ENCODE measurements around the gene OGFOD3.

The OGFOD3 gene

GRCh38 chr17:82438401-82439193 is 20.2 kb upstream of the OGFOD3 start:
- H3K79me2 ChIP-seq (ENCODE audit: low read length): no peaks in the 10 kb centered on the region
- H3K4me1 ChIP-seq (ENCODE audit: low read length): peaks cover 20% of the 10 kb centered on the region
- TF ChIP-seq CTCF (IDR thresholded peaks at IDR 0.05; ENCODE audit: low read depth, low read length) (no peak), EZH2phosphoT487 (IDR thresholded peaks at IDR 0.05; ENCODE audit: low read depth) (no peak)
- no peak overlapping the region for H3K4me2 ChIP-seq (ENCODE audit: low read length)
- H4K20me1 ChIP-seq (ENCODE audit: insufficient read depth, low read length): peaks cover 19% of the 10 kb centered on the region
- H3K27me3 ChIP-seq (ENCODE audit: low read depth, low read length): no peaks in the 10 kb centered on the region
- H3K9ac ChIP-seq (ENCODE audit: low read length): no peak overlapping the region
- H3K36me3 ChIP-seq (replicated peaks; ENCODE audit: low read depth, low read length): peaks cover 17% of the 10 kb centered on the region
- H3K9me3 ChIP-seq (ENCODE audit: insufficient read depth, low read length): no peaks in the 10 kb centered on the region
- no peak overlapping the region for H3K27ac ChIP-seq (ENCODE audit: low read length)
- H2AFZ ChIP-seq (ENCODE audit: low read depth, low read length): no peak overlapping the region
- no peak overlapping the region for H3K4me3 ChIP-seq (ENCODE audit: low read length)

- H3K79me2 ChIP-seq (ENCODE audit: low read length): no peaks in the 10 kb centered on the region
- no peak overlapping the region for H2AFZ ChIP-seq (ENCODE audit: low read depth, low read length)
- no peaks in the 10 kb centered on the region for H3K9me3 ChIP-seq (ENCODE audit: insufficient read depth, low read length)
- H3K36me3 ChIP-seq (replicated peaks; ENCODE audit: low read depth, low read length): peaks cover 7% of the 10 kb centered on the region
- no peak overlapping the region for H3K27ac ChIP-seq (ENCODE audit: low read length)
- H3K4me3 ChIP-seq (ENCODE audit: low read length): no peak overlapping the region
- peaks cover 7% of the 10 kb centered on the region; the same call in 1 of the 2 replicates for H4K20me1 ChIP-seq (ENCODE audit: insufficient read depth, low read length)
- TF ChIP-seq EZH2phosphoT487 (IDR thresholded peaks at IDR 0.05; ENCODE audit: low read depth): no peak
- no peak overlapping the region for H3K9ac ChIP-seq (ENCODE audit: low read length)
- no peak overlapping the region for H3K4me2 ChIP-seq (ENCODE audit: low read length)
- no peaks in the 10 kb centered on the region for H3K27me3 ChIP-seq (ENCODE audit: low read depth, low read length)
- H3K4me1 ChIP-seq (ENCODE audit: low read length): peaks cover 20% of the 10 kb centered on the region
These were observed 18.9 kb upstream of the OGFOD3 start for GRCh38 chr17:82437325-82437668.

- TF ChIP-seq EZH2phosphoT487 (IDR thresholded peaks at IDR 0.05; ENCODE audit: low read depth): no peak
- no peak for TF ChIP-seq CTCF (IDR thresholded peaks at IDR 0.05; ENCODE audit: low read depth, low read length)
- Histone ChIP-seq H3K4me3 (ENCODE audit: low read length) (no peak overlapping the region), H3K79me2 (ENCODE audit: low read length) (no peaks in the 10 kb centered on the region), H3K4me2 (ENCODE audit: low read length) (no peak overlapping the region), H3K27me3 (ENCODE audit: low read depth, low read length) (no peaks in the 10 kb centered on the region), H3K36me3 (replicated peaks; ENCODE audit: low read depth, low read length) (peaks cover 1% of the 10 kb centered on the region), H4K20me1 (ENCODE audit: insufficient read depth, low read length) (peaks cover 2% of the 10 kb centered on the region; the same call in 1 of the 2 replicates), H3K9me3 (ENCODE audit: insufficient read depth, low read length) (no peaks in the 10 kb centered on the region), H3K9ac (ENCODE audit: low read length) (no peak overlapping the region), H3K4me1 (ENCODE audit: low read length) (peaks cover 20% of the 10 kb centered on the region), H3K27ac (ENCODE audit: low read length) (no peak overlapping the region), H2AFZ (ENCODE audit: low read depth, low read length) (no peak overlapping the region)
These were observed 18.4 kb upstream of the OGFOD3 start for GRCh38 chr17:82436601-82437324.

DNA sequence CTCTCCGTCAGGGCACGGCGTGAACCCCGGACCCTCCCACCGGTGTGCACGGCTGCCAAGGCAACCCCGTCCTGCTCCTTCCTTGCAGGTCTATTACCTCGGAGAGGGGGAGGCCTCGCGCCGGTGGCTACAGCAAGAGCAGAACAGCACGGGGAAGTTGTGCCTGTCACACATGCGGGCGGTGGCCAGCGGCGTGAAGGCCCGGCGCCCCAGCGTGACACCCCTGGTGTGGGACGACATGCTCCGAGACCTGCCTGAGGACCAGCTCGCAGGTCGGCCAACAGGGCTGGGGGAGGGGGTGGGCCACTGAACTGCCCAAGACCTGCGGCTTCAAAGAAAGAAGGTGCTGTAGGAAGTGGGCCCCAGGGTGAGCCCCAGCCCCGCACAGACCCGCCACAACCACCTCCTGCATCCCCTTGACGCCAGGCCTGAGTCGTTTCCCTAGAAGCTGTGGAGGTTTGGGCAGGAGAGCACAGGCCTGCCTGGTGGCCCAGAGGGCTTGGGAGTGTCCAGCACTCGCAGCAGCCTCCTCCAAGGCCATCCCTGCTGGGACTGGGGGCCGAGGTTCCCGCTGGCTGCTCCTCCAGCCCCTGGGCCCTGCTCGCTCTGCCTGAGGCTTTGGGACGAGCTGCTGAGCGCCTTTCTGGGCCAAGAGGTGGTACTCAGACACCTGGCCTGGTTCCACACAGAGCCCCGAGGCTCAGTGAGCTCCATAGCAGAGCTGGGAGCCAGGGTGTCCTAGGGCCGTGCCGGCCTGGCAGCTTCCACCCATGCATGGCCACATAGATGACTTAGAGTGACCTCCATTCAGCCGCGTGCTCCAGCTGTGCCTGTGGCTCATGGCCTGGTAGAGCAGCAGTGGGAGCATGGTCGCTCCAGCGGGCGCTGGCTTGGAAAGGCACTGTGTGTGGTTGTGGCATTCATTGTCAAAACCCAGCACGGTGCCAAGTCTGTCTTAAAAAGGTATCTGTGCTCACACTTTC is 17.5 kb upstream of the OGFOD3 start:
- no peaks in the 10 kb centered on the region for H4K20me1 ChIP-seq (ENCODE audit: insufficient read depth, low read length)
- H2AFZ ChIP-seq (ENCODE audit: low read depth, low read length): no peak overlapping the region
- peaks cover 16% of the 10 kb centered on the region for H3K4me1 ChIP-seq (ENCODE audit: low read length)

More for the DNA sequence above, 17.5 kb upstream of the OGFOD3 start:
- H3K79me2 ChIP-seq (ENCODE audit: low read length): no peaks in the 10 kb centered on the region
- H3K27me3 ChIP-seq (ENCODE audit: low read depth, low read length): no peaks in the 10 kb centered on the region
- no peak overlapping the region for H3K9ac ChIP-seq (ENCODE audit: low read length)
- H3K36me3 ChIP-seq (replicated peaks; ENCODE audit: low read depth, low read length): no peaks in the 10 kb centered on the region
- H3K27ac ChIP-seq (ENCODE audit: low read length): no peak overlapping the region
- H3K9me3 ChIP-seq (ENCODE audit: insufficient read depth, low read length): no peaks in the 10 kb centered on the region
- TF ChIP-seq EZH2phosphoT487 (IDR thresholded peaks at IDR 0.05; ENCODE audit: low read depth) (no peak), CTCF (IDR thresholded peaks at IDR 0.05; ENCODE audit: low read depth, low read length) (no peak)
- H3K4me3 ChIP-seq (ENCODE audit: low read length): no peak overlapping the region
- no peak overlapping the region for H3K4me2 ChIP-seq (ENCODE audit: low read length)
